Measurements from ENCODE around the gene GULP1.

DNA sequence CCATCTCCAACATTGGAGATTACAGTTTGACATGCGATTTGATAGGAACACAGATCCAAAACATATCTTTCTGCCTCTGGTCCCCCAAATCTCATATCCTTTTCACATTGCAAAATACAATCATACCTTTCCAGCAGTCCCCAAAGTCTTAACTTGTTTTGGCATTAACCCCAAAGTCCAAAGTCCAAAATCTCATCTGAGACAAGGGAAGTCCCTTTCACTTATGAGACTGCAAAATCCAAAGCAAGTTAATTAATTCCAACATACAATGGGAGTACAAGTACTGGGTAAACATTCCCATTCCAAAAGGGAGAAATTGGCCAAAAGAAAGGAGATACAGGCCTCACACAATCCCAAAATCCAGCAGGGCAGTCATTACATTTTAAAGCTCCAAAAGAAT is 265.4 kb downstream of the GULP1 start:
- TF ChIP-seq CTCF (IDR thresholded peaks at IDR 0.05; ENCODE audit: borderline replicate concordance, extremely low read depth, low read length, poor library complexity, severe bottlenecking) (no peak), EZH2 (IDR thresholded peaks at IDR 0.05; ENCODE audit: borderline replicate concordance, low read depth, low read length, severe bottlenecking) (no peak)

All from DND-41 (cell line).